SIG-M5 treated with dmso at 0.1 percent for 504 hours (cell line): Measurements from ENCODE around the gene MRO.
"Not testable (repeated sequence)": the region's sequence is repeated elsewhere in the genome, so short reads cannot be mapped to it uniquely, and the experiment has no call there.

Experiments
- DNase-seq: peaks from one replicate; lab custom pipeline; 2025; ENCODE audit not compliant: unreplicated experiment; lab: John Stamatoyannopoulos, UW

Gene MRO

DNA sequence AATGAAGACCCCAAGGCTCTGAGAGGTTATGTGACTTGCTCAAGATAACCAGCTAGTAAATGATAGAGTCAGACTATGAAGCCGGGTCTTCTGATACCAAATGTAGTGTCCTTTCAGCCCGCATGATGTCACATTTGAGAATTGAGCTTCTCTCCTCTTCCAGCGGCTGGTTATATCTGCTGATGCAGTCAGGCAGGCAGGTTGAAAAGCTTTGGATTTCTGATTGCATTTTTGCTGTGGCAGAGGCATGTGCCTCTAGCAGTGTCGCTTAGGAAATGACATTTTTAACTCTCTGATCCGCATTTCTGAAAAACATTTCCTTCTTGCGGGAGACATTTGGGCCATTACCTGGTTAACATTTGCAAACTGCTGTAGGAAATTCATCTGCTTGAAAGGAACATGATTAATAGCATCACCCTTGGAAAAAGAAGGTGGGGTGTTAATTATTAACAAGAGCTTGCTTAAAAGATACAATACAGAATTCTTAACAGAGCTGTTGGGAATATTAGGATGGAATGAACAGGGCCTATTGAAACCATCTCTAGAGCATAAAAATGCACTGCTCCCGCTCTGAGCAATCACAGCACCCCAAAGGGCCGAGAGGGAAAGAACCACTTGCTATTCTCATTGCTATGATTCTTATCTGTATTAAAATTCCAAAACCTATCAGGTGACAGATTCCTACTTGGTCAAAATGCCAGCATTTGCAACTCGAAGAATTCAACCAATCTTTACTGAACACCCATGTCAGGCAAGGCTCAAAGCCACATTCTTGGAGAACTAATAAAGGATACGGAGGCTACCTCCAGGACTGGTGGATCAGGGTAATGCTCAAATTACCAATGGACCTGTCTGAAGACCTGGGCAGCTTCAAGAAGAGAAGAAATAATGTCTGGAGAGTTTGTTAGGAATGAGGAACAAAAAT is 25.9 kb downstream of the MRO start:
- DNase-seq, result no peak

DNA sequence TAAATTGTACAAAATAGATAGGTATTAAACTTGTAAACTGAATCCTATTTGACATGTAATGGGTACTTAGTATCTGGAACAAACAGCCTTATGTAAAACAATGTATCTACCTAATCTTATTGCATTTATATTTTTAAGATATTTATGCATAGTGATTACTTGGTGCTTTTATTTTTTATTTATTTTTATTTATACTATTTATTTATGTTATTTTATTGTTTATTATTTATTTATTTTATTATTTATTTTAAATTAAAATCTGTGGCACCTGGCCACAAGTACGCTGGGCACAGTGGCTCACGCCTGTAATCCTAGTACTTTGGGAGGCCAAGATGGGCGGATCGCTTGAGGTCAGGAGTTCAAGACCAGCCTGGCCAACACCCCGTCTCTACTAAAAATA is 26.9 kb downstream of the MRO start:
- DNase-seq, result no peak

DNA sequence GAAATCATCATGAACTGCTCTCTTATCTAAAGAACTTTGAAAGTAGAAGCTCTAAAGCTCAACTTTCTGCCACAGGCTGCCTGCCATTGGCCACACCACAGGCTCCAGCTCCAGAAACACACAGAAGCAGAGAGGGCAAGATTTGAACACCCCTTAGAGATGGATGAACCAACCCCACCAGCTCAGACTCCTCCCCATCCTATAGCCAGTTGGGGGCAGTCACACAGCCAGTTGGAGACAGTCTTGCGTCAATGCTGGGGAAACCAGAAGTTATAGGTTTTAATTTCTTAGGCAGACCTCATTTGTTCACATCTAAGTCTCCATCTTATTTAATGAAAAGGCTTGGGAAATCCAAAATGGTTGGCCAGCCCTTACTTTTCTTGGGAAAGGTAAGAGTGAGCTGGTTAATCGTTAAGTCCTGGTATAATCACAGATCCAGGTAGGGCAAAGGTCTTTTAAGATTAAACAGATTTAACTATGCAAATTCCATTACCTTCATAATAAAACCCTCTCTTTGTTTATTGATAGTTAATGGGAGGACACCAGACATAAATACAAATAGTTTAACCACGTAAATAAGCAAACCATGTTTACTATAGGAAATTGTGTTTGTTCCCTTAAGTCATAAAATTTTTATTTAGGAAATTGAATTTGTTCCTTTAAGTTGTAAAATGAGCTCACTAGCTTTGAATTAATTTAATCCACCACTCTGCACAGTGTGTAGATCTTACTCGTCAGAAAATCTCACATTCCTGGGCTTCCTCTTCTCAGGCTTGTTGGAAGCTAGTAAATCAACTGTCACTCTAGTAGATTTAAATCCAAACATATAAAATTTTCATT is 28.0 kb downstream of the MRO start:
- DNase-seq, result no peak

DNA sequence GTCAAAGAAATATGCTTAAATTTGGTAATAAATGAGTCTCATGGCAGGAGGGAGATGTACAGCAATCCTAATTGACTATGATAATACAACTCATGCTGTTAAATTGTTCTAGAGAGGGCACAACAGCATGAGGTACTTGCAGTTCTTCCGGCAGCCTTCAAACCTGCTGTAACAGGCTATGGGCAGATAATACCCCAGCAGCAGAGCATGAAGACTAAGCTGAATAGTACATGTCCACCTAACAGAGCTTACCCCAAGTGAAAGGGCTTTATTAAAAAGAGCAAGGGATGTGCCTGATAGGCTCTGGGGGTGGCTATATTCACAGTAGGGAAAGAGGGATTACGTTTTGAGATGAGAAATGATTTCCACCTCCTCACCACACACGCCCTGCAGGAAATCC is 28.9 kb downstream of the MRO start:
- no peak for DNase-seq

DNA sequence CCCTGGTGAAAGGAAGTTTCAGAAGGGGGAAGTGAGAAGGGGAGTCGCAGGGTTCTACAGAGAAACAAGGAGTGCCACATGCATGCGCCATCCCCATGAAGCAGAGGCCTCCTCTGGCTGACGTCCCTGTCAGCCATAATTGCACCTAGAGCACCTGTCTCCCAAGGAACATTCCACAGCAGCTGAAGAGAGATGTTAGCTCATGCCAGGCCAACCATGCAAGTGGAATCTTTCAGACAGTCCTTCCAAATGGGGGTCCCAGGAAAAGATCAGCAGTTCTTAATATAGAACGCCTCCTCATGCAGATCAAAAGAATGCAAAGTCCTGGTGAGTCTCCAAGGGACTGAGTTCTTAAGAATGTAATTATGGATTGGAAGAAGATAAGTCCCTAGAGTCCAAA is 29.6 kb downstream of the MRO start:
- DNase-seq, result no peak

DNA sequence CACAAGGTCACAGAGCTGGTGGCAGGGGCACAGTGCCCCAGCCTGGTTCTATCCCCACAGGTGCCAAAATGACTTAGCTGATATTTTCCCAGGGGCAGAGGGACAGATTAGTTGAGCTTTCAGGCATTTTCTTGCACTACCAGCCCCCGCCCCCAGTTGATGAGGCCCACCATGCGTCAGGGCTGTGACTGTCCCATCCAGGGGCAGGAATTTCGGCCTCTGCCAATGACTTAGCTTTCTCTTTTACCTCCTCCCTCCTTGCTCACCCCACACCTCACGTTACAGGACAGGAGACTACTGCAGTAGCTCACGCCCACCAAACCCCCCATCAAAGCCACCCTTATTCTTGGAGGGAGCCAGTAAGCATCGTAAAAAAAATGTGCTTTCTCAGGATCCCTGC is 31.5 kb downstream of the MRO start:
- DNase-seq, result no peak

DNA sequence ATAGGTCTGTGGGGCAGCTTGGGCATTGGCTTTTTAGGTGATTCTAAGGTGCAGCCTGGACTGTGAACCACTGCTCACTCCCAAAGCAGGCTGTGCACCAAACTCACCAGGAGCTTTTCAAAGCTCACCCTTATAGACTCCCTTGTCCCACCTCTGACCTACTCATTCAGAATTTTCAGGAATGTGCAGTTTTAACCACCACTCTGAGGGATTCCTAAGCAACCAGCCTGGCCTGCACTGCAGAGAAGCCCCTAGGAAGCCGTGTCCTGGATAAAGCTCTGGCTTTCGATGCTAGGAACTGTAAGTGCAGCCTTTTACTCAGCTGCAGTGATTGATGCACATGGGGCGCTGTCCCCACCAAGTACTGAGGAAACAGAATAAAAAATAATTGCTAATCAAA is 33.0 kb downstream of the MRO start:
- no peak for DNase-seq

DNA sequence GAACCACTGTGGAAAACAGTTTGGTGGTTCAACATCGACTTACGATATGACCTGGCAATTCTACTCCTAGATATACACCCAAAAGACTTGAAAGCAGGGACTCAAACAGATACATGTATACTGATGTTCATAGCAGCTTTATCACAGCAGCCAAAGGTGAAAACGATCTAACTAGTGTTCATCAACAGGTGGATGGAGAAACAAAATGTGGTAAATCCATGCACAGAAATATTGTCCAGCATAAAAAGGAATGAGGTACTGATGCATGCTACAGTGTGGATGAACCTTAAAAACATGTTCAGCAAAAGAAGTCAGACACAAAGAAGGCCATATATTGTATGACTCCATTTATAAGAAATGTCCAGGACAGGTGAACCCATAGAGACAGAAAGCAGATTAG is 36.3 kb downstream of the MRO start:
- no peak for DNase-seq

DNA sequence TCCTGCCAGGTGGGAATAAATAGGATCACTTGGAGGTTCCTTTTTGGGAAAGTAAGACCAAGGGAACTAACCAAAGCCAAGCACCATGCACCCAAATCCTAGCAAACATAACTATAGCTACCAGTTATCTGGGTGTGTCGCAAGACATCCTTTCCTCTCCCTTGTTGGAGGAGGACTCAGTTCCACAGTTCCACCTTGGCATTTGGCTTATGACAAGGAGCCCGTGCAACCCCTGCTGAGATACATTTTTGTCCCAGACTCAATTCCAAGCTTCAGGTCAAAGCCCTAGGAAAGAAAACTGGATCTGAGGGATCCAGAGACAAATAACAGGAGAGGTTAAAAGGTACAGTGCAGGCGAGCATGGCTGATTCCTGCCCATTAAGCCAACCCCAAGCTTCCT is 40.8 kb downstream of the MRO start:
- DNase-seq, result not testable (repeated sequence)

DNA sequence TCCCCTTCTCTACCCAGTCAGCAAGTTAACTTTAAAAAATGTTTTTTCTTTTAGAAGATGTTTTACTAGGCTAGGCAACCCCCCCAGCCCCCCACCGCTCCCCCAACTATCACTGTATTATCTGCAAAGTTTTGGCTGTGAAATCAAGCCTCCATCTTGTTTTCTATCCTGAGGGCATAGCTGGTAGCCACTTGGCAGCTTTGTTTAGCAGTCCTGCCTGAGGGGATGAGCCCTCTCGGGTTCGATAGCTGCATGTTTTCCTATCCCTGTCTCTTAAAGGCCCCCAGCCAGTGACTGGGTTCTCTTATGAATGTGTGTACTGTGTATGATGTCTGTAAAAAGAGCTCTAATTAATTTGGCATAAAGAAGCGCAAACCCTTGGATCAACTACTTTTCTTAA is 43.4 kb downstream of the MRO start:
- no peak for DNase-seq

DNA sequence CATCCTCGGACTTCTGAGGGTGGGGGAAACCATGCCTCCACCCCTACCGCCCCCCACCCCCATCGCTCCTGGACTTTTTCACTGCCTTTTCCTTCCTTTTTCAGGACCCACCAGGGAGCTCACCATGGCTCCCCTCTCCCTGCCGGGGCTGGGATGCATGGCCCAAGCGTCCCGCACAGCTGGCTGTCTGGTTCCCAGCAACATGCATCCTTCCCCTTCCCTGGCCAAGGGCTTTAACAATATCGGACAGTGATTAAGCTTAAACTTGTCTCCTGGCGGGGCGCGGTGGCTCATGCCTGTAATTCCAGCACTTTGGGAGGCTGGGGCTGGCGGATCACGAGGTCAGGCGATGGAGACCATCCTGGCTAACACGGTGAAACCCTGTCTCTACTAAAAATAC is 44.1 kb downstream of the MRO start:
- DNase-seq, result no peak

DNA sequence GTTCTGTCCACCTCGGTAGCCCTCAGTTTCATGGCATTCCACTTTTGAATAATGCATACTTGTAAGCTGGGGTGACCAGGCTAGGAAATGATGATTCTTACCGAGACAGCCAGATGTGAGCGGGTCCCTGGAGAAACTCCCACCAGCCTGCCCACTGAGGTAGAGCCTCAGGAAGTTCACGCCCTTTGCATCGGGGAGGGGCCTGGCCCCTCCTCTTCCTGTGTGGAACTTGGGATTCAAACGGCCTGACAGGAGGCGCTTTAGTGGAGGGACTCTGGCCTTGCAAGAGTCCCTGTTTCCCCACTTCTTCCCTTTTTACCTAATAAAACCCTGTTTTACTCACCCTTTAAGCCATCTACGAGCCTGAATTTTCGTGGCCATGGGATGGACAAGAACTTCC is 44.6 kb downstream of the MRO start:
- no peak for DNase-seq

DNA sequence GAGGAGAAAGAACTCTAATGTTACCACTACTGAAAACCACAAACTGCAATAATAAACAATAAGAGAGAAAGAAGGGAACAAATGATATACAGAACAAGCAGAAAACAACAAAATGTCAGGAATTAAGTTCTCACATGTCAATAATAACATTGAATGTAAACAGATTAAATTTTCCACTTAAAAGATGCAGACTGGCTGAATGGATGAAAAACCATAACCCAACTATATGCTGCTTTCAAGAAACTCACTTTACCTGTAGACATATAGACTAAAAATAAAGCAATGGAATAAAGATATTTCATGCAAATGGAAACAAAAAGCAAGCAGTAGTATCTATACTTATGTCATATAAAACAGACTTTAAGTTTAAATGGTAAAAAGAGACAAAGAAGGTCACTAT is 50.4 kb downstream of the MRO start:
- DNase-seq, result no peak

DNA sequence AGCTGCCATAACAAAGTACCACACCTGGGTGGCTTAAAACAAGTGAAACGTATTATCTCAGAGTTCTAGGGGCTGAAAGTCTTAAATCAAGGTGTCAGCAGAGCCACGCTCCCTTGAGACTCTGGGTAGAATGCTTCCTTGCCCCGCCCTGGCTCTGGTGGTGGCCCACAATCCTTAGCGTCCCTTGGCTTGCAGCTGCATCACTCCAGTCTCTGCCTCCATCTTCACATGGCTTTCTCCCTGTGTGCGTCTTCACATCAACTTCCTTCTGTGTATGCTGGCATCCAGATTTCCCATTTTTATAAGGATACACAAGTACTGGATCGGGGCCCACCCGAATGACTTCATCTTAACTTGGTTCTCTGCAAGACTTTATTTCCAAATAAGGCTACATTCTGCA is 62.5 kb downstream of the MRO start:
- DNase-seq, result no peak

DNA sequence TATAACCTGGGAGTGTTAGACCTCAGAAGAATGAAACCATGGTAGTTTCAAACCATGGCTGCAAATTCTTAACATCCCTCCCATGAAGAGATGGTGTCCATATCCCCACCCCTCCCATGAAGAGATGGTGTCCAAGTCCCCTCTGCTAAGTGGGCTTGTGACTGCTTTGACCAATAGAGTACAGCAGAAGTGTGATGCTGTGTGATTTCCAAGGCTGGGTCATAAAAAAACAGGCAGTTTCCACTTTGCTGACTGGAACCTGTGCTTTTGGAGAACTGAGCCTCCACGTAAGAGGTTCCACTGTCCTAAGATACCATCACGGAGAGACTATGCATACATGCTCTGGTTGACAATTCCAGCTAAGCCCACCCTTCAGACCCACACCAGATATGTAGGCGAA is 65.5 kb downstream of the MRO start:
- no peak for DNase-seq

DNA sequence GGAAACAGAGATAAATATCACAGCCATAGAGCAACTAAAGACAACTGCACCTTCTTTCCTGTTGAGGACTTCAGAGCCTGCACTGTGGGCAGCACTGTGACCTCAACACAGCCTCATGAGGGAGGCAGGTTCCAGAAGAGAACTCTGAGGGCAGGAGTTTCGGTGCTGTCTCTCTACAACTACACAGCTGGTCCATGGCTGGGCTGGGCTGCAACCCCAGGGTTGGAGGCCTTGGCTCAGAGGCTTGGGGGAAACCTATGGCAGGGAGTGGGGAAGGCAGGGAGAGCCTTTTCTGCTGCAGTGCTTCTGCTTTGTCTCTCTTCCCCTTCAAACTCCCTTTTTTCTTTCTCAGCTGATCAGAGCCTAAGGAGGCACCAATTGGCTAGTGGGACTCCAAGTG is 66.5 kb downstream of the MRO start:
- DNase-seq, result no peak

DNA sequence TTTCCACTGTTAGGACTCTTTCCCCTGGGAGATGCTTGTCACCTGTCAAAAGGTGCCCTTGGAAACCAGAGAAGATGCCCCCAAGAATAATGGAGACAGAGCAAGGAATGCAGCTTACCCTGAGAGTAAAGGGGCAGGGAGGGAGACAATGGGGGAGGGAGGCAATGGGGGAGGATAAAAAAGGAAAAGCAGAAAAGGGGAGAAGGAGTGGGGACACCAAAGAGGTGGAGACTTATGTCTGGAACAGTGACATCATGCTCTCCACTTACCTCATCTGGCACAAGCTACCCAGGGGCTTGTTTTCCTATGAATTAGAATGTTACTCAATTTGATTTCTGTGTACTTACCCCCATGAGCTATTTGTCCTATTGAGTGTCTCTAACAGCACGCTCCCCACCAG is 67.9 kb downstream of the MRO start:
- DNase-seq, result no peak

DNA sequence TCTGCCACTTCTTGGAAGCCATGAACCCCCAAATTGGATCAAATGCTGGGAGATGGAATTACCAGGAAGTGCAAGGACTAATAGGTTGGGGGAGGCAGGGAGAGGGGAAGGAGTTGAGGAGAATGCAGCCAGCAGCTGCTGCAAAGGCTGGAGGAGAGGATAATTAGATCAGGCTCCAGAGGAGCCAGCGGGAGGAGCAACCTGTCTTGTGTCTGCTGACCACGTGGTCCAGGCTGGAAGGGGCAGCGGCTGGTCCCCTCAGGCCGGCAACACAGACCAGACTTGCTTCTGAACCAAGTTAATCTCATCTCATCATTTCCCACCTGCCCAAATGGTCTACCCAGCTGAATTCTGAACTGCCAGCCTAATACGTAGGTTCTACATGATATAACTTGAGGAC is 68.3 kb downstream of the MRO start:
- DNase-seq, result no peak

DNA sequence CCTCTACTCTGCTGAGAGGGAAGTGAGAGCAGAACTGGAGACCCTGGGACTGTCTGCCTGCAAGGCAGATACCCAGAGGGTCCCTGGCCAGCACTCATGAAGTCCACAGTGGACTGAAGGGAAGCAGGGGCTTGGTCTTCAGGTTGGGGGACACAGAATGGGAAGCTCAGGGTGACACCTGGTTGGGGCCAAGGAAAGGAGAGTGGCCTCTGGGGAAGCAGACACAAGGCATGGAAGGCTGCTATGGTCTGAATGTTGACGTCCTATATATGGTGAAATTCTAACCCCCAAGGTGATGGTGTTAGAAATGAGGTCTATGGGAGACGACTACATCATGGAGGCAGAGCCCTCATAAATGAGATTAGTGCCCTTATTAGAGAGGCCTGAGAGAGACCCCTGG is 69.3 kb downstream of the MRO start:
- DNase-seq, result no peak

DNA sequence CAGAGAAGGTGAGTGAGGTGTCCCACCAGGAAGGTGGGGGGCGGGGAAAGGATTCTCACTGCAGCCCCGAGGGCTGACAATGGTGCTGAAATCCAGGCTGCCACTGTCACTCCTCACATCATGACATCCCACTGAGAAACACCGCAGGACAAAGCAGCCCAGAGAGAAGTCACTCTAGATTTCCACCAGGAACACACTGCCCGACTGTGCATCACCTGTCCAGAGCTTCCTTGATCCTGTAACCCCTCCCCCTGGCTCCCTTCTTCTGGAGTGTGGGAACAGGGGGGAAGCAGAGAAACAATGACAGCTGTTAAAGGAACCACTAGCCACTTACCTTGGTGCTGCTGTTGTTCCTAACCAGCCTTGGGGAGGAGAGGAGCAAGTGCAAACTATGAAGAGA is 69.9 kb downstream of the MRO start:
- no peak for DNase-seq

DNA sequence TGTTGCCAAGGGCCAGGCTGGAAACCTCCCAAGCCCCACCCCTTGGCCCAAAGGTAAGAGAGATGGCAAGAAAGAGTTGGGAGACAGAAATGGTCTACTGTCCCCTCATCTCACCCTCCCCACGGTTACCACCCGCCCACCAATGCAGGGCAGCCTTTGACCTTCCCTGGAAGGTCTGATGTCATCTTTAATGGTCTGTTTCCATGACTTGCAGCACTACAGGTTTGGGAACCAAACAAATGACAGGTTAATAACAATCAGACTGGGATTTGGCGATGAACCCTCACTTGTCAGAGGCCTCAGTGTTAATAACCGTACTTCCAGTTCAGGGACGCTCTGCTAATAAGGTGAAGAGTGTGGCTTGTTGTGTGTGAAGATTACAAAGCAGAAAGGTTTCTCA is 70.4 kb downstream of the MRO start:
- DNase-seq, result no peak
